ENCODE measurements around the gene RAP1GDS1. TPM values are rescaled to one million over a fixed set of nuclear protein-coding genes. Genes with fewer than 3 reads are reported as not detected.

The RAP1GDS1 gene
- total and polyA plus RNA-seq, 2 of the 4 experiments (the other 2 are of a cell fraction) = 29.0 to 85.1 TPM

DNA sequence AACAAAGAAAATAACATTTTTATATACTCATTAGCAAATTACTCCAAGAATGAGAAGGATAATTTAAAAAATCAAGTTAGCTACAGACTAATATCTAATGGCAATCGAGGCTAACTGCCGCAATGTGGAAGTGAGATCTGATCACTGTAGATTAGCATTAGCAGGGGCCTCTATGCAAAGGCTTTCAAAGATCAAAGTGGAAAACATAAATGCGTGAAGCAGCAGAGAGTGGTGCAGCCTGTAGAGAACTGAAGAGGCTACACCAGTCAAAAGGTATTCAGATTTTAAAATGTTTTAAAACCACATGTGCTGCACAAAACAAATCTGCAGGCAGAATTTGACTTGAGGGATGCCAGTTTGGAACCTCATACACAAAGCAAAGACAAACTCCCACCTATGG is 24.0 kb upstream of the RAP1GDS1 start:
- ChIA-PET CTCF (no interaction called here), POLR2A (ENCODE audit: unreplicated experiment) (no interaction called here)
- Histone ChIP-seq H3K4me2 (ENCODE audit: low read depth, low read length) (no peak overlapping the region), H3K36me3 (ENCODE audit: control insufficient read depth, insufficient read depth, low read length) (no peaks in the 10 kb centered on the region), H3K4me1 (ENCODE audit: control insufficient read depth, insufficient read depth, low read length) (no peaks in the 10 kb centered on the region), H2BK120ac (ENCODE audit: low read depth, low read length) (no peak overlapping the region), H3K27ac (ENCODE audit: insufficient read depth, low read length) (no peak overlapping the region), H2BK5ac (ENCODE audit: low read depth, low read length, poor library complexity, severe bottlenecking) (no peak overlapping the region), H4K5ac (ENCODE audit: low read depth, low read length) (no peak overlapping the region), H4K20me1 (ENCODE audit: insufficient read depth, low read length) (no peaks in the 10 kb centered on the region), H3K23ac (ENCODE audit: low read depth, low read length) (no peak overlapping the region), H2AK9ac (replicated peaks; ENCODE audit: low read depth, low read length, poor library complexity) (no peak overlapping the region), H3K4me3 (ENCODE audit: insufficient read depth, low read depth, low read length) (no peak overlapping the region), H3K18ac (ENCODE audit: low read depth, low read length) (no peak overlapping the region), H4K91ac (ENCODE audit: insufficient read depth, low read depth, low read length) (no peak overlapping the region), H3K56ac (ENCODE audit: extremely low read depth, insufficient read depth, low read length) (no peak overlapping the region), H2AFZ (replicated peaks; ENCODE audit: low read length, poor library complexity) (no peak overlapping the region), H3K4ac (ENCODE audit: low read depth, low read length) (no peak overlapping the region), H4K8ac (ENCODE audit: low read depth in 2 of 2, low read length in 2 of 2) (no peak overlapping the region), H3K9me1 (ENCODE audit: insufficient read depth, low read length) (no peaks in the 10 kb centered on the region), H3K9ac (ENCODE audit: low read depth, low read length) (no peak overlapping the region), H3K27me3 (ENCODE audit: control insufficient read depth, insufficient read depth, low read length) (peaks cover 6% of the 10 kb centered on the region; the same call in 1 of the 2 replicates), H2AK5ac (ENCODE audit: low read depth, low read length) (no peak overlapping the region), H3K79me1 (ENCODE audit: low read depth in 1 of 2, low read length in 2 of 2) (no peaks in the 10 kb centered on the region), H2BK20ac (ENCODE audit: low read depth, low read length) (no peak overlapping the region), H3K14ac (replicated peaks; ENCODE audit: low read depth, low read length) (no peak overlapping the region), H3K9me3 (ENCODE audit: control insufficient read depth, insufficient read depth, low read length) (no peaks in the 10 kb centered on the region), H2BK15ac (ENCODE audit: low read depth, low read length) (no peak overlapping the region)
- intact Hi-C loops (cut with micrococcal nuclease) (no loop called here), dilution Hi-C loops (cut with HindIII; ENCODE audit: low sequenced_read_pairs, unreplicated experiment) (no loop called here), in situ Hi-C loops (cut with MboI; ENCODE audit: low sequenced_read_pairs) (no loop called here)
- WGBS, 2 experiments (ENCODE audit: extremely low coverage in 2 of 2, insufficient read length in 1 of 2) = no CpG with 5 or more reads among the region's 3 CpGs
- no TSS peak for BruUV-seq (replicated peaks)
- ATAC-seq (ENCODE audit: low read depth) (no peak), DNase-seq (no peak)
- TF ChIP-seq SMC3 (IDR thresholded peaks at IDR 0.05; ENCODE audit: low read depth, low read length) (no peak), RAD21 (IDR thresholded peaks at IDR 0.05; ENCODE audit: low read length) (no peak), BHLHE40 (IDR thresholded peaks at IDR 0.05; ENCODE audit: low read depth, low read length) (no peak), CEBPB (IDR thresholded peaks at IDR 0.05; ENCODE audit: low read depth, low read length) (no peak), MAFK (IDR thresholded peaks at IDR 0.05; ENCODE audit: low read depth, low read length) (no peak), NFE2L2 (IDR thresholded peaks at IDR 0.05; ENCODE audit: low read depth, low read length) (no peak), POLR2A (IDR thresholded peaks at IDR 0.05; ENCODE audit: low read depth, low read length) (no peak), MXI1 (IDR thresholded peaks at IDR 0.05; ENCODE audit: borderline replicate concordance, low read depth, low read length) (no peak), RFX5 (IDR thresholded peaks at IDR 0.05; ENCODE audit: low read depth, low read length) (no peak), RCOR1 (IDR thresholded peaks at IDR 0.05; ENCODE audit: insufficient replicate concordance, low read length) (no peak), FOS (IDR thresholded peaks at IDR 0.05; ENCODE audit: low read depth, low read length) (no peak), CHD1 (IDR thresholded peaks at IDR 0.05; ENCODE audit: low read depth, low read length) (no peak), MAZ (IDR thresholded peaks at IDR 0.05; ENCODE audit: borderline replicate concordance, low read depth, low read length) (no peak)
- TF ChIP-seq, protein P1, sequence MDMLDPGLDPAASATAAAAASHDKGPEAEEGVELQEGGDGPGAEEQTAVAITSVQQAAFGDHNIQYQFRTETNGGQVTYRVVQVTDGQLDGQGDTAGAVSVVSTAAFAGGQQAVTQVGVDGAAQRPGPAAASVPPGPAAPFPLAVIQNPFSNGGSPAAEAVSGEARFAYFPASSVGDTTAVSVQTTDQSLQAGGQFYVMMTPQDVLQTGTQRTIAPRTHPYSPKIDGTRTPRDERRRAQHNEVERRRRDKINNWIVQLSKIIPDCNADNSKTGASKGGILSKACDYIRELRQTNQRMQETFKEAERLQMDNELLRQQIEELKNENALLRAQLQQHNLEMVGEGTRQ (IDR thresholded peaks at IDR 0.05; ENCODE audit: low read depth, low read length) = no peak
- TF ChIP-seq, protein P2, sequence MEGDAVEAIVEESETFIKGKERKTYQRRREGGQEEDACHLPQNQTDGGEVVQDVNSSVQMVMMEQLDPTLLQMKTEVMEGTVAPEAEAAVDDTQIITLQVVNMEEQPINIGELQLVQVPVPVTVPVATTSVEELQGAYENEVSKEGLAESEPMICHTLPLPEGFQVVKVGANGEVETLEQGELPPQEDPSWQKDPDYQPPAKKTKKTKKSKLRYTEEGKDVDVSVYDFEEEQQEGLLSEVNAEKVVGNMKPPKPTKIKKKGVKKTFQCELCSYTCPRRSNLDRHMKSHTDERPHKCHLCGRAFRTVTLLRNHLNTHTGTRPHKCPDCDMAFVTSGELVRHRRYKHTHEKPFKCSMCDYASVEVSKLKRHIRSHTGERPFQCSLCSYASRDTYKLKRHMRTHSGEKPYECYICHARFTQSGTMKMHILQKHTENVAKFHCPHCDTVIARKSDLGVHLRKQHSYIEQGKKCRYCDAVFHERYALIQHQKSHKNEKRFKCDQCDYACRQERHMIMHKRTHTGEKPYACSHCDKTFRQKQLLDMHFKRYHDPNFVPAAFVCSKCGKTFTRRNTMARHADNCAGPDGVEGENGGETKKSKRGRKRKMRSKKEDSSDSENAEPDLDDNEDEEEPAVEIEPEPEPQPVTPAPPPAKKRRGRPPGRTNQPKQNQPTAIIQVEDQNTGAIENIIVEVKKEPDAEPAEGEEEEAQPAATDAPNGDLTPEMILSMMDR (conservative IDR thresholded peaks at IDR 0.05; ENCODE audit: low read depth, low read length) = no peak
- TF ChIP-seq, protein P3, sequence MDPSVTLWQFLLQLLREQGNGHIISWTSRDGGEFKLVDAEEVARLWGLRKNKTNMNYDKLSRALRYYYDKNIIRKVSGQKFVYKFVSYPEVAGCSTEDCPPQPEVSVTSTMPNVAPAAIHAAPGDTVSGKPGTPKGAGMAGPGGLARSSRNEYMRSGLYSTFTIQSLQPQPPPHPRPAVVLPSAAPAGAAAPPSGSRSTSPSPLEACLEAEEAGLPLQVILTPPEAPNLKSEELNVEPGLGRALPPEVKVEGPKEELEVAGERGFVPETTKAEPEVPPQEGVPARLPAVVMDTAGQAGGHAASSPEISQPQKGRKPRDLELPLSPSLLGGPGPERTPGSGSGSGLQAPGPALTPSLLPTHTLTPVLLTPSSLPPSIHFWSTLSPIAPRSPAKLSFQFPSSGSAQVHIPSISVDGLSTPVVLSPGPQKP (IDR thresholded peaks at IDR 0.05; ENCODE audit: borderline replicate concordance, low read depth, low read length) = no peak

All from IMR-90 (cell line).